ENCODE results near the gene KCNA3.
"Not testable (repeated sequence)": the region's sequence is repeated elsewhere in the genome, so short reads cannot be mapped to it uniquely, and the experiment has no call there.

The KCNA3 gene

GRCh38 chr1:110680036-110680735, 5.4 kb upstream of the KCNA3 start:
- no peak overlapping the region for H3K4me3 ChIP-seq (ENCODE audit: low read depth, low read length)

DNA sequence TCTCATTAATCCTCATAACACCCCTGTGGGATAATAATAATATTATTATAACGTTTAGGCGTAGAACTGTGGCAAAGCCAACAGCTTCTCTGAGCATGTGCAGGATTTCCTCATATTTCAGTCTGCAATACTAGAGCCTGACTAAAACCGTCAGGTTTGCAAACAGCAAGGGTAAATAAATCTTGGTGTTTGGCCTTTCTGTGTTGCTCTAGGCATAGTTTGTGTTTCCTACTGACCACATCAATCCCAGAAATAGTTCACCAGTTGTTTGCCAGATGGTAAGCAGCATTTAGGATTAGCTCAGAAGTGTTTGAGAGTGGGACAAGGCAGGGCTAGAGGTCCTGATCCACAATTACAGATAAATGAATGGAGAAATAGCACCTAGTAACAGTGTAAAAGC, 2.8 kb upstream of the KCNA3 start:
- no peak overlapping the region for H3K4me3 ChIP-seq (ENCODE audit: low read depth, low read length)

DNA sequence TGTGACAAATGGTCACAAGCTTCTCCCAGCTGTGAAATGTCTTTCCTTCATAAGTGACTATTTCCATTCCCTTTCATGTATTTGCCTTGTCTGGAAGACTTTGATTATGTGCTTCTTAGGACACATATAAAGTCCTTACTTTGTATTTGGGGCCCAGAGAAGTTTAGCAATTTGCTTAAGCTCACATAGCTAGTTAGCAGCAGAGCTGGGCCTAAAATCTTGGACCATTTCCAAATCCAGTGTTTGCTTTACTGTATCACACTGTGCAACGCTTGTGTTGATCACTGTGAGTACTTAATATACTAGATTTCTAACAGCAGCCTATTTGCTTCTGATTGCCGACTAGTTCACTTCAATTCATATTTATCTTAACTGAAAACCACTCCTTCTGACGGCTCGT, 2.2 kb upstream of the KCNA3 start:
- no peak overlapping the region for H3K4me3 ChIP-seq (ENCODE audit: low read depth, low read length)

DNA sequence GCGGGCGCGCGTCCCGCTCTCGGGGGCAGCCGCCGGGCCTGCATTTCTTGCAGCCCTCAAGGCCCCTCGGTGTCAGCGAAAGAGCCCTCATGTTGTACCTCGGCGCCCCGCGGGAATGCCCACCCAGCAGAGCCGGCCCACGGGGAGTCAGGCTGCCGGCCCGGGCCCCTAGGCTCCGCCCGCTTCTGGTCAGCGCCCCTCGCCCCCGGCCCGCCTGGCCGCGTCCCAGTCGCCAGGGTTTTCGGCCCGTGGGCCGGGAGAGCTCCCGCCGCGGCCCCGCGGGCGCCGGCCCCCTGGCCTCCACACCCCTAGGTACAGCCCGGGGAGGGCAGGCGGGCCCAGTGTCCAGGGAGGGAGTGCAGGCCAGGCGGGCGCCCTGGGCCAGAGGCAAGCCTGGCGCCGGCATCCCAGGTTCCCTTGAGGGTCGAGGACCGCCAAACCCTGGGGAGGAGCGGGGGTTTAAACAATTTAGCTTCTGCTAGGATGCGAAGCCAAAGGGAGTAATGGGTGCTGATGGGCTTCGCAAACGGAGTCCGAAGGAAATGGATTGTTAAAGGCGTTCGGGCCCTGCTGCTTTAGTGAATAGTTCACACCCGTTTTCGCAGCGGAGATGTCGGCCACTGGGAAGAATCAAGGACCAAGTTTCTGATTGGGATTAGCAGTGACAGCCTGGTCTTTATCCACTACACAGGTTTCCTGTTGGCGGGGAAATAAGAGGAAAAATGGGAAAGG, 486 bp upstream of the KCNA3 start:
- peak overlapping the region; percentile 47 for H3K4me3 ChIP-seq (ENCODE audit: low read depth, low read length)

GRCh38 chr1:110673805-110674336, 869 bp downstream of the KCNA3 start:
- peak overlapping the region; percentile 47 for H3K4me3 ChIP-seq (ENCODE audit: low read depth, low read length)

DNA sequence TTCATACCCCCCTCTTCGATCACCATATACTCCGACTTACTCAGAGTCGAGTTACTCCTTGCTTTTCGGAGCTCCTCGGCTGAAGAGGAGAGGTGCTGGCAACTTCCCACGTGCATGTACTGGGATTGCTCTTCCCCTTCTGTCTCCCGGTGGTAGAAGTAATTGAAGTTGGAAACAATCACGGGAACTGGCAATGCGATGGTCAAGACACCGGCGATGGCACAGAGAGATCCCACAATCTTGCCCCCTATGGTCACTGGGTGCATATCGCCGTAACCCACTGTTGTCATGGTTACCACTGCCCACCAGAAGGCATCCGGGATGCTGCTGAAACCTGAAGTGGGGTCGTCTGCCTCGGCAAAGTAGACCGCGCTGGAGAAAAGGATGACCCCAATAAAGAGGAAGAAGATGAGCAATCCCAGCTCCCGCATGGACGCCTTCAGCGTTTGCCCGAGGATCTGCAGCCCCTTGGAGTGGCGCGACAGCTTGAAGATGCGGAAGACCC, 1.5 kb downstream of the KCNA3 start:
- no peak overlapping the region for H3K4me3 ChIP-seq (ENCODE audit: low read depth, low read length)

GRCh38 chr1:110672753-110673108, 2.0 kb downstream of the KCNA3 start:
- no peak overlapping the region for H3K4me3 ChIP-seq (ENCODE audit: low read depth, low read length)

GRCh38 chr1:110672001-110672752, 2.6 kb downstream of the KCNA3 start:
- H3K4me3 ChIP-seq (ENCODE audit: low read depth, low read length) = no peak overlapping the region

DNA sequence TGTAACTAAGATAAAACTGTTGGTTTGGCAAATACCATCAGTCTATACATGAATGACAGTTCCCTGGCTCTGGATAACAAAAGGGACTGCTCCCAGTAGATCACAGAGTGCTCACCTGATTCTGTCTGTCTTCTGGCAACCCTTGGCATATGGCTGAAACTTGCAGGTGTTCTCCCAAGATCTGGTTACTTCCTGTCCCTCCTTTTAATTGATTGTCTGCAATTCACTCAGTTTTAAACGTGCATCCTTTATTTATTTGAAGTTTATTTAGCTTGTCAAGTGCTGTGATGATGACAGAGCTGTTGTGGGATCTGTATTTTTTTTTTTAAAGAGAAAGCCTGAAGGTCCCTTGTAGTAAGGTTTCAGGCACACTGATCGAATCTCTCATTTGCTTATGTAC, 3.4 kb downstream of the KCNA3 start:
- no peak overlapping the region for H3K4me3 ChIP-seq (ENCODE audit: low read depth, low read length)

GRCh38 chr1:110668549-110668948, 6.2 kb downstream of the KCNA3 start:
- no peak overlapping the region for H3K4me3 ChIP-seq (ENCODE audit: low read depth, low read length)

GRCh38 chr1:110667776-110668175, 7.0 kb downstream of the KCNA3 start:
- H3K4me3 ChIP-seq (ENCODE audit: low read depth, low read length) = no peak overlapping the region

GRCh38 chr1:110663241-110663640, 11.5 kb downstream of the KCNA3 start:
- no peak overlapping the region for H3K4me3 ChIP-seq (ENCODE audit: low read depth, low read length)

- not testable (repeated sequence) for H3K4me3 ChIP-seq (ENCODE audit: low read depth, low read length)
Measured at GRCh38 chr1:110659559-110659958, 15.2 kb downstream of the KCNA3 start.

GRCh38 chr1:110657351-110657750, 17.4 kb downstream of the KCNA3 start:
- H3K4me3 ChIP-seq (ENCODE audit: low read depth, low read length) = no peak overlapping the region

GRCh38 chr1:110650609-110651008, 24.1 kb downstream of the KCNA3 start:
- H3K4me3 ChIP-seq (ENCODE audit: low read depth, low read length) = no peak overlapping the region

DNA sequence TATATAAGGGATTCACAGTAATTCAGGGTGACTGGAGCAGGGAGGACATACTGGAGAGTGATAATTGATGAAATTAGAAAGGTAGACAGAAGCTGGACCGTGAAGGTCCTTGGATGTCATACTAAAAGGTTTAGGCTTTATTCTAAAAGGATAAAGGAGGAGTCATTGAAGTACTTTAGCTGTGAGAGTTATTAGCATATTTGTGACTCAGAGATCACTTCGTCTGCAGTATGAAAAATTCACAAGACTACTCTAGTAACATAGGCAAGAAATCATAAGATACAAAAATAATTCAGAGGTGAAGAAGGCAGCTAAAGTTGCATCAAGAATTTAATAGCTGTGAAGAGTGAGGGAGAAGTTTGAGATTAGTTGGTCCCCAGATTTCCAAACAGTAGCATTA, 26.3 kb downstream of the KCNA3 start:
- no peak overlapping the region for H3K4me3 ChIP-seq (ENCODE audit: low read depth, low read length)

DNA sequence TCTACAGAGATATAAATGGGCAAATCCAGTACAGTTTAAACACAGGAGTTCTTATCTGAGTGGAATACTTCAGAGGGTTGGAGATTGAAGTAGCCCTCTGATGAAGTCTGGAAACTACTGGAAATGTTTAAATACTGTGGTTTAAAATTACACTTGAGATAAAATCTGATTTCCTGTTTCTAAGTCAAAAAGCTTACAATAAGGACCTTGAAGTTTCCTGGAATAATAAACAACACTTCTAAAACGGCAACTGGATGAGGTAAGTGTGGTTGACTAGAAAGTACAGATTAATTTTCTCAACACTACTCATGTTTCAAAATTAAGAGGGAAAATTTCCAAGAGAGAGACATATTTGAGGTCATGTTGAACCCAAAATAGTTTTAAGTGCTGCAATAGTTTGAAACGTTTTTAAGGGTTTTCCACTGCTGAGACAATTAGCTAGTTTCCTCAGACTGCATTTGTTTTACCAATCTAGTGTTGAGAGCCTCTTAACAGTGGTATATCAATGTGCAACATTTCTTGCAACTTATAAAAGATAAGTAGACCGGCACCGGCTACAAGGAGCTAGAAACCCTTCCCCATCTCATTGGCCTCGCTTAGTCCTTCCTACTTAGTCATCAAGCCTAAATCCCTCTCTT, 27.4 kb downstream of the KCNA3 start:
- no peak overlapping the region for H3K4me3 ChIP-seq (ENCODE audit: low read depth, low read length)

DNA sequence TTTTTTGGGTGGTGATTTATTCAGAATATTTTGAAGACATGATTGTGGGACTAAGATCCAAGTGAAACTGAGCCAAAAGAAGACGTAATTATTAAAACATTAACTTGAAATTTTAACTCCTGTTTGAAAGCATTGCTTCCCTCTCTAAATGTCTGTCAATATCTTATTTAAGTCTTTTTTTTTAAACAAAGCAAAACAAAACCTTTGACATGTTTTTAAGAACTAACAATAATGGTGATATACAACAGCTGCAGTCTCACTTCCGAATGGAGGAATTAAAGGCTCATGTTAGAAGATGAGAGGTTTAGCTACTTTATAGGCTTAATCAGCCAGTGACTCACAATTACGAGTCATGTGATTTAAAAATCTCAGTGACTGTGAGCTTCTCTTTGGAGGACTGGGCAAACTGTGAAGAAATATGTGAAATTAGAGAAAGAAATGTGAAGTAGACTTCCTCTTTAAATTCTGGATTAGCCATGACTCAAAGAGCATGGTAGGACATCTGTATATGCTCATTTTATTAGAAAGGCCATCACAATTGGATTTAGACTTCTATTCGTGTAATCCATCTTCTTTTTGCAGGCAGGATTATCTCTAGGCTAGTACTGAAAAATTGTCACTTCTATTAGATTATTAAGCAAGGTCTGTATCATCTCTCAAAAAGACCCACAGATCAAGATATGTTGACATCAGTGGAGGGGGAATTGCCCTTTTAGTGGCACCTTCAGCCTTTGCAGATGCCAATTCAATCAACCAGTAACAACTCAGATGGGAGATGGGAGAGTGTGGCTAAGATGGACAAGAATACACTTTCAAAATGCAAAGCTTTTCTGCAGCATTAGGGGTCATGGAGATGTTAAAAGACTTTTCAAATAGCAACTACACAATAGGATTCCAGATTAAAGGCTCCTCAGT, 28.7 kb downstream of the KCNA3 start:
- no peak overlapping the region for H3K4me3 ChIP-seq (ENCODE audit: low read depth, low read length)

GRCh38 chr1:110645211-110645610, 29.5 kb downstream of the KCNA3 start:
- H3K4me3 ChIP-seq (ENCODE audit: low read depth, low read length) = no peak overlapping the region

GRCh38 chr1:110643879-110644472, 30.8 kb downstream of the KCNA3 start:
- no peak overlapping the region for H3K4me3 ChIP-seq (ENCODE audit: low read depth, low read length)
